IMR-90 (cell line): Measurements from ENCODE around the gene C17orf67. TPM values are rescaled to one million over a fixed set of nuclear protein-coding genes. Genes with fewer than 3 reads are reported as not detected.

Experiments
- ATAC-seq: fragments of 200-7000 bp; cut with Tn5 transposase; 2 replicates; pipeline ENCODE4 v1.9.1; 2020; ENCODE audit warnings: low read depth, mild to moderate bottlenecking, moderate library complexity
- BruUV-seq: library from RNA; stranded (reverse); fragments of 400-500 nt; replicated peaks from 2 replicates; lab custom pipeline; 2021; lab: Mats Ljungman, UMichigan
- CTCF ChIA-PET: fragments of 300-600 bp; formaldehyde crosslinking; extraction: SDS; loops from one replicate; lab custom pipeline; 2021; ENCODE audit warnings: antibody characterized with exemption; lab: Yijun Ruan, JAX
- POLR2A ChIA-PET: fragments of 300-600 bp; sonication (Branson Sonifier 250); formaldehyde crosslinking; loops from one replicate; lab custom pipeline; 2022; ENCODE audit warnings: antibody characterized with exemption; ENCODE audit not compliant: unreplicated experiment; lab: Charles Lee
- DNase-seq: peaks from one replicate; pipeline ENCODE4 v3.0.0; 2013
- H2AFZ ChIP-seq: replicated peaks from 2 replicates; pipeline ENCODE3; 2013; ENCODE audit warnings: low read length, mild to moderate bottlenecking; ENCODE audit not compliant: poor library complexity
- H2AK5ac ChIP-seq: 2 replicates; pipeline ENCODE4 v1.6.1; 2013; ENCODE audit warnings: low read depth, low read length, inconsistent platforms
- H2AK9ac ChIP-seq: replicated peaks from 2 replicates; pipeline ENCODE3; 2013; ENCODE audit warnings: mild to moderate bottlenecking, low read depth, low read length, moderate library complexity; ENCODE audit not compliant: poor library complexity
- H2BK120ac ChIP-seq: 2 replicates; pipeline ENCODE4 v1.6.1; 2013; ENCODE audit warnings: low read depth, low read length, inconsistent platforms
- H2BK15ac ChIP-seq: 3 replicates; pipeline ENCODE4 v1.6.1; 2013; ENCODE audit warnings: low read depth, low read length, inconsistent platforms
- H2BK20ac ChIP-seq: 2 replicates; pipeline ENCODE4 v1.6.1; 2013; ENCODE audit warnings: low read depth, mild to moderate bottlenecking, inconsistent platforms, low read length, moderate library complexity
- H2BK5ac ChIP-seq: 2 replicates; pipeline ENCODE4 v1.6.1; 2013; ENCODE audit warnings: mild to moderate bottlenecking, low read depth, low read length, inconsistent platforms; ENCODE audit not compliant: poor library complexity, severe bottlenecking
- H3K14ac ChIP-seq: replicated peaks from 2 replicates; pipeline ENCODE4 v1.6.1; 2013; ENCODE audit warnings: low read depth, low read length, inconsistent platforms
- H3K18ac ChIP-seq: 2 replicates; pipeline ENCODE4 v1.6.1; 2013; ENCODE audit warnings: low read depth, low read length, control low read depth
- H3K23ac ChIP-seq: 2 replicates; pipeline ENCODE4 v1.6.1; 2013; ENCODE audit warnings: low read depth, low read length, inconsistent platforms
- H3K27ac ChIP-seq: 2 replicates; pipeline ENCODE4 v1.5.1; 2013; ENCODE audit warnings: mild to moderate bottlenecking, control low read depth, low read length; ENCODE audit not compliant: insufficient read depth
- H3K27me3 ChIP-seq: 2 replicates; pipeline ENCODE4 v1.6.1; 2013; ENCODE audit warnings: low read length; ENCODE audit not compliant: control insufficient read depth, insufficient read depth
- H3K36me3 ChIP-seq: 2 replicates; pipeline ENCODE4 v1.6.1; 2013; ENCODE audit warnings: low read length, mixed read lengths; ENCODE audit not compliant: control insufficient read depth, insufficient read depth
- H3K4ac ChIP-seq: 2 replicates; pipeline ENCODE4 v1.6.1; 2013; ENCODE audit warnings: low read depth, low read length, inconsistent platforms
- H3K4me1 ChIP-seq: 2 replicates; pipeline ENCODE4 v1.6.1; 2013; ENCODE audit warnings: low read length, mixed read lengths; ENCODE audit not compliant: control insufficient read depth, insufficient read depth
- H3K4me2 ChIP-seq: 2 replicates; pipeline ENCODE4 v1.6.1; 2013; ENCODE audit warnings: low read depth, mild to moderate bottlenecking, control low read depth, low read length, moderate library complexity
- H3K4me3 ChIP-seq: 2 replicates; pipeline ENCODE4 v1.5.1; 2013; ENCODE audit warnings: low read depth, mild to moderate bottlenecking, control low read depth, low read length, moderate library complexity; ENCODE audit not compliant: insufficient read depth
- H3K56ac ChIP-seq: 2 replicates; pipeline ENCODE4 v1.6.1; 2013; ENCODE audit warnings: low read length, inconsistent platforms; ENCODE audit not compliant: insufficient read depth; ENCODE audit errors: extremely low read depth
- H3K79me1 ChIP-seq, 2 experiments: 2 replicates each; pipeline ENCODE4 v1.6.1; 2013; ENCODE audit warnings: low read length in 2 of 2, inconsistent platforms in 1 of 2, low read depth in 1 of 2
- H3K9ac ChIP-seq: 2 replicates; pipeline ENCODE4 v1.6.1; 2013; ENCODE audit warnings: low read depth, low read length, control low read depth
- H3K9me1 ChIP-seq: 2 replicates; pipeline ENCODE4 v1.6.1; 2013; ENCODE audit warnings: low read length, inconsistent platforms; ENCODE audit not compliant: insufficient read depth
- H3K9me3 ChIP-seq: 2 replicates; pipeline ENCODE4 v1.6.1; 2013; ENCODE audit warnings: low read length; ENCODE audit not compliant: control insufficient read depth, insufficient read depth
- H4K20me1 ChIP-seq: 2 replicates; pipeline ENCODE4 v1.6.1; 2013; ENCODE audit warnings: low read length, inconsistent platforms; ENCODE audit not compliant: insufficient read depth
- H4K5ac ChIP-seq: 2 replicates; pipeline ENCODE4 v1.6.1; 2013; ENCODE audit warnings: mild to moderate bottlenecking, low read depth, low read length, control low read depth
- H4K8ac ChIP-seq, 2 experiments: 2 replicates each; pipeline ENCODE4 v1.6.1; 2013; ENCODE audit warnings: low read depth in 2 of 2, low read length in 2 of 2, control low read depth in 1 of 2, inconsistent platforms in 1 of 2
- H4K91ac ChIP-seq: 2 replicates; pipeline ENCODE4 v1.6.1; 2013; ENCODE audit warnings: low read depth, low read length, inconsistent platforms; ENCODE audit not compliant: insufficient read depth
- BHLHE40 ChIP-seq: fragments of 150-350 bp; IDR thresholded peaks from 2 replicates; pipeline ENCODE4 v1.6.1; 2016; ENCODE audit warnings: mild to moderate bottlenecking, low read depth, low read length
- CEBPB ChIP-seq: IDR thresholded peaks from 2 replicates; pipeline ENCODE4 v1.6.1; 2012; ENCODE audit warnings: low read depth, low read length, improper control_type of control experiment
- CHD1 ChIP-seq: IDR thresholded peaks from 2 replicates; pipeline ENCODE4 v1.6.1; 2012; ENCODE audit warnings: low read depth, low read length, improper control_type of control experiment
- ELK1 ChIP-seq: fragments of 150-350 bp; IDR thresholded peaks from 2 replicates; pipeline ENCODE4 v1.6.1; 2016; ENCODE audit warnings: low read depth, mild to moderate bottlenecking, low read length, moderate library complexity, borderline replicate concordance
- FOS ChIP-seq: fragments of 150-350 bp; IDR thresholded peaks from 2 replicates; pipeline ENCODE4 v1.6.1; 2016; ENCODE audit warnings: low read depth, low read length
- MAFK ChIP-seq: IDR thresholded peaks from 2 replicates; pipeline ENCODE4 v1.6.1; 2012; ENCODE audit warnings: low read depth, low read length, improper control_type of control experiment
- MAZ ChIP-seq: IDR thresholded peaks from 2 replicates; pipeline ENCODE4 v1.6.1; 2012; ENCODE audit warnings: low read depth, mild to moderate bottlenecking, low read length, improper control_type of control experiment, moderate library complexity, borderline replicate concordance
- MXI1 ChIP-seq: IDR thresholded peaks from 2 replicates; pipeline ENCODE4 v1.6.1; 2012; ENCODE audit warnings: low read depth, mild to moderate bottlenecking, low read length, moderate library complexity, borderline replicate concordance
- NFE2L2 ChIP-seq: fragments of 150-350 bp; IDR thresholded peaks from 2 replicates; pipeline ENCODE4 v1.6.1; 2016; ENCODE audit warnings: low read depth, mild to moderate bottlenecking, low read length
- POLR2A ChIP-seq: IDR thresholded peaks from 2 replicates; pipeline ENCODE4 v1.6.1; 2012; ENCODE audit warnings: mild to moderate bottlenecking, low read depth, low read length
- RAD21 ChIP-seq: IDR thresholded peaks from 2 replicates; pipeline ENCODE4 v1.6.1; 2012; ENCODE audit warnings: low read length, improper control_type of control experiment
- RCOR1 ChIP-seq: IDR thresholded peaks from 2 replicates; pipeline ENCODE4 v1.6.1; 2012; ENCODE audit warnings: mild to moderate bottlenecking, low read length, improper control_type of control experiment; ENCODE audit not compliant: insufficient replicate concordance
- RFX5 ChIP-seq: IDR thresholded peaks from 2 replicates; pipeline ENCODE4 v1.8.0; 2012; ENCODE audit warnings: low read depth, mild to moderate bottlenecking, low read length, moderate library complexity
- SMC3 ChIP-seq: fragments of 150-350 bp; IDR thresholded peaks from 2 replicates; pipeline ENCODE4 v1.6.1; 2016; ENCODE audit warnings: low read depth, mild to moderate bottlenecking, antibody characterized with exemption, low read length, moderate library complexity
- WGBS, 2 experiments: methylation state at CpG; one replicate each; pipeline versions ENCODE4 v1.1.5 to v1.1.7; 2013; ENCODE audit warnings: missing lambda C conversion rate in 2 of 2; ENCODE audit not compliant: insufficient read length in 1 of 2; ENCODE audit errors: extremely low coverage in 2 of 2; 5-methylcytosine and 5-hydroxymethylcytosine counted together
- dilution Hi-C: fragments of 300-500 bp; cut with HindIII; formaldehyde crosslinking; loops from one replicate; pipeline ENCODE4 v1.14.3; 2018; ENCODE audit warnings: low sequenced_read_pairs; ENCODE audit not compliant: unreplicated experiment
- in situ Hi-C: fragments of 300-500 bp; cut with MboI; formaldehyde crosslinking; loops from 3 replicates; pipeline ENCODE4 v1.14.3; 2019; ENCODE audit warnings: low sequenced_read_pairs, inconsistent platforms, mixed read lengths
- intact Hi-C: fragments of 100-400 bp; cut with micrococcal nuclease; formaldehyde crosslinking; loops from 2 replicates; pipeline ENCODE4 v1.10.0; 2022
- polyA plus RNA-seq, 3 experiments: library from polyadenylated mRNA; depleted of rRNA; stranded (reverse); fragments of >200 nt; gene quantifications; 2 replicates each; pipeline ENCODE4 v1.2.3, GENCODE V29; 2012; ENCODE audit warnings: low replicate concordance in 1 of 3
- total RNA-seq: library from RNA; depleted of rRNA; stranded (reverse); fragments of >200 nt; gene quantifications from 2 replicates; pipeline ENCODE4 v1.2.3, GENCODE V29; 2012
- TF ChIP-seq, protein P1 (sequence below): conservative IDR thresholded peaks from 2 replicates; pipeline ENCODE4 v1.5.1; 2012; ENCODE audit warnings: mild to moderate bottlenecking, low read depth, low read length, improper control_type of control experiment
- TF ChIP-seq, protein P2 (sequence below): fragments of 150-350 bp; IDR thresholded peaks from 2 replicates; pipeline ENCODE4 v1.6.1; 2017; ENCODE audit warnings: mild to moderate bottlenecking, antibody characterized with exemption, low read length, low read depth

C17orf67 gene
- total and polyA plus RNA-seq, 2 of the 4 experiments (the other 2 are of a cell fraction), result 0.18 to 1.1 TPM

- H3K79me1 ChIP-seq, result no peaks in the 10 kb centered on the region
- no peak overlapping the region for H4K91ac ChIP-seq
- H3K9me1 ChIP-seq, result peaks cover 7% of the 10 kb centered on the region
- peak overlapping the region; percentile 52 for H3K14ac ChIP-seq
- POLR2A ChIA-PET, result no interaction called here
- peak overlapping the region; percentile 6 for H2AK9ac ChIP-seq
- no peaks in the 10 kb centered on the region for H4K20me1 ChIP-seq
- no peak for DNase-seq
- no peak overlapping the region for H3K56ac ChIP-seq
- peak overlapping the region; percentile 3; the same call in 2 of the 3 replicates for H2BK15ac ChIP-seq
- no peak overlapping the region for H3K27ac ChIP-seq
- no peaks in the 10 kb centered on the region for H3K27me3 ChIP-seq
- H2AFZ ChIP-seq, result no peak overlapping the region
- H3K4me3 ChIP-seq, result no peak overlapping the region
- WGBS, 2 experiments, result no CpG with 5 or more reads among the region's 9 CpGs
- ATAC-seq, result no peak
- no peak overlapping the region for H4K5ac ChIP-seq
- H2AK5ac ChIP-seq, result peak overlapping the region; percentile 54
- CTCF ChIA-PET, result interaction anchor here (1.1 to 3.2 kb wide), 4 partner anchors 9 to 185 kb away, joined by 3 to 30 read pairs (median 11); partner anchors contain the start of gene NOG
- in situ Hi-C loops, result loop anchor here (10.0 kb wide), 2 partner anchors 54 to 184 kb away; partner anchors contain the start of gene NOG
- dilution Hi-C loops, result no loop called here
- H2BK20ac ChIP-seq, result peak overlapping the region; percentile 90
- peak overlapping the region; percentile 36 to 49; a peak in 2 of 4 replicates for H4K8ac ChIP-seq
- no peak overlapping the region for H3K4me2 ChIP-seq
- H3K4me1 ChIP-seq, result peaks cover 4% of the 10 kb centered on the region
- H3K4ac ChIP-seq, result peak overlapping the region; percentile 65; the same call in 1 of the 2 replicates
- TF ChIP-seq, protein P1, sequence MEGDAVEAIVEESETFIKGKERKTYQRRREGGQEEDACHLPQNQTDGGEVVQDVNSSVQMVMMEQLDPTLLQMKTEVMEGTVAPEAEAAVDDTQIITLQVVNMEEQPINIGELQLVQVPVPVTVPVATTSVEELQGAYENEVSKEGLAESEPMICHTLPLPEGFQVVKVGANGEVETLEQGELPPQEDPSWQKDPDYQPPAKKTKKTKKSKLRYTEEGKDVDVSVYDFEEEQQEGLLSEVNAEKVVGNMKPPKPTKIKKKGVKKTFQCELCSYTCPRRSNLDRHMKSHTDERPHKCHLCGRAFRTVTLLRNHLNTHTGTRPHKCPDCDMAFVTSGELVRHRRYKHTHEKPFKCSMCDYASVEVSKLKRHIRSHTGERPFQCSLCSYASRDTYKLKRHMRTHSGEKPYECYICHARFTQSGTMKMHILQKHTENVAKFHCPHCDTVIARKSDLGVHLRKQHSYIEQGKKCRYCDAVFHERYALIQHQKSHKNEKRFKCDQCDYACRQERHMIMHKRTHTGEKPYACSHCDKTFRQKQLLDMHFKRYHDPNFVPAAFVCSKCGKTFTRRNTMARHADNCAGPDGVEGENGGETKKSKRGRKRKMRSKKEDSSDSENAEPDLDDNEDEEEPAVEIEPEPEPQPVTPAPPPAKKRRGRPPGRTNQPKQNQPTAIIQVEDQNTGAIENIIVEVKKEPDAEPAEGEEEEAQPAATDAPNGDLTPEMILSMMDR, result no peak
- TF ChIP-seq CHD1, result no peak
- TF ChIP-seq MAZ, result no peak
- TF ChIP-seq CEBPB, result no peak
- no peak for TF ChIP-seq BHLHE40
- no peak for TF ChIP-seq MXI1
- no peak for TF ChIP-seq POLR2A
- TF ChIP-seq ELK1, result no peak
- no peak for TF ChIP-seq SMC3
- no peak for TF ChIP-seq RCOR1
- TF ChIP-seq RFX5, result no peak
- TF ChIP-seq, protein P2, sequence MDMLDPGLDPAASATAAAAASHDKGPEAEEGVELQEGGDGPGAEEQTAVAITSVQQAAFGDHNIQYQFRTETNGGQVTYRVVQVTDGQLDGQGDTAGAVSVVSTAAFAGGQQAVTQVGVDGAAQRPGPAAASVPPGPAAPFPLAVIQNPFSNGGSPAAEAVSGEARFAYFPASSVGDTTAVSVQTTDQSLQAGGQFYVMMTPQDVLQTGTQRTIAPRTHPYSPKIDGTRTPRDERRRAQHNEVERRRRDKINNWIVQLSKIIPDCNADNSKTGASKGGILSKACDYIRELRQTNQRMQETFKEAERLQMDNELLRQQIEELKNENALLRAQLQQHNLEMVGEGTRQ, result no peak
- TF ChIP-seq FOS, result no peak
- TF ChIP-seq RAD21, result no peak
- TF ChIP-seq MAFK, result no peak
- no peak for TF ChIP-seq NFE2L2
- no peak overlapping the region for H2BK5ac ChIP-seq
- H3K9ac ChIP-seq, result no peak overlapping the region
- no TSS peak for BruUV-seq
- no peak overlapping the region for H3K18ac ChIP-seq
- intact Hi-C loops, result loop anchor here (2.0 kb wide), 1 partner anchor 22 kb away; no protein-coding TSS in a partner anchor
- no peaks in the 10 kb centered on the region for H3K36me3 ChIP-seq
- H2BK120ac ChIP-seq, result peak overlapping the region; percentile 83
- H3K9me3 ChIP-seq, result no peaks in the 10 kb centered on the region
- H3K23ac ChIP-seq, result peak overlapping the region; percentile 37; the same call in 1 of the 2 replicates
These were observed 54.8 kb downstream of the C17orf67 start for GRCh38 chr17:56778898-56779297.
